AG09309 (cell line): ENCODE data around the gene FAM222B.
"Not testable (repeated sequence)": the region's sequence is repeated elsewhere in the genome, so short reads cannot be mapped to it uniquely, and the experiment has no call there.

Experiments used
- DNase-seq: peaks from one replicate; pipeline ENCODE4 v3.0.0-alpha.2; 2010; ENCODE audit warnings: low read depth
- H3K4me3 ChIP-seq: 2 replicates; pipeline ENCODE4 v1.5.1; 2011; ENCODE audit warnings: mild to moderate bottlenecking, low read depth, low read length, moderate library complexity; ENCODE audit not compliant: control insufficient read depth
- CTCF ChIP-seq: IDR thresholded peaks from 2 replicates; pipeline ENCODE4 v1.5.1; 2011; ENCODE audit warnings: mild to moderate bottlenecking, low read depth, low read length, inconsistent platforms; ENCODE audit not compliant: insufficient read depth, control insufficient read depth; ENCODE audit errors: missing control alignments

The FAM222B gene

GRCh38 chr17:28737316-28737715 lies 105.3 kb downstream of the FAM222B start:
- DNase-seq: no peak
- no peak for TF ChIP-seq CTCF
- H3K4me3 ChIP-seq: no peak overlapping the region

GRCh38 chr17:28735913-28736769 lies 106.4 kb downstream of the FAM222B start:
- H3K4me3 ChIP-seq: not testable (repeated sequence)

GRCh38 chr17:28735242-28735722 lies 107.3 kb downstream of the FAM222B start:
- H3K4me3 ChIP-seq: no peak overlapping the region
- DNase-seq: no peak
- TF ChIP-seq CTCF: no peak

More at GRCh38 chr17:28735913-28736769, 106.4 kb downstream of the FAM222B start:
- DNase-seq: not testable (repeated sequence)

GRCh38 chr17:28734712-28735241 lies 107.8 kb downstream of the FAM222B start:
- DNase-seq: no peak
- H3K4me3 ChIP-seq: no peak overlapping the region
- no peak for TF ChIP-seq CTCF

- DNase-seq: no peak
- TF ChIP-seq CTCF: no peak
- no peak overlapping the region for H3K4me3 ChIP-seq
Observed at GRCh38 chr17:28733346-28733745, 109.2 kb downstream of the FAM222B start.

GRCh38 chr17:28729950-28730330 lies 112.7 kb downstream of the FAM222B start:
- no peak for TF ChIP-seq CTCF
- no peak for DNase-seq
- no peak overlapping the region for H3K4me3 ChIP-seq
